Mesothelial cell of epicardium (in vitro differentiated cells): Measurements from ENCODE around the gene GNAT1. TPM values are rescaled to one million over a fixed set of nuclear protein-coding genes. Genes with fewer than 3 reads are reported as not detected.
A peak's percentile ranks its signal among the peaks of the same experiment; 100 is the strongest.

Experiments
- DNase-seq, 2 experiments: peaks; one replicate each; pipeline ENCODE4 v3.0.0; 2021; ENCODE audit warnings: low spot score in 2 of 2; ENCODE audit not compliant: unreplicated experiment in 2 of 2
- H3K27ac Mint-ChIP-seq: 2 replicates; pipeline ENCODE4 v1.8.0; 2021; ENCODE audit warnings: mixed read lengths
- H3K27me3 Mint-ChIP-seq: 2 replicates; pipeline ENCODE4 v1.8.0; 2021; ENCODE audit warnings: low read depth, mixed read lengths
- H3K36me3 Mint-ChIP-seq: 2 replicates; pipeline ENCODE4 v1.8.0; 2021; ENCODE audit warnings: mixed read lengths
- H3K4me1 Mint-ChIP-seq: 2 replicates; pipeline ENCODE4 v1.8.0; 2021; ENCODE audit warnings: mixed read lengths
- H3K4me3 Mint-ChIP-seq: 2 replicates; pipeline ENCODE4 v1.8.0; 2021; ENCODE audit warnings: mild to moderate bottlenecking, moderate library complexity, mixed read lengths
- H3K9me3 Mint-ChIP-seq: 2 replicates; pipeline ENCODE4 v1.8.0; 2021; ENCODE audit warnings: mixed read lengths
- CTCF ChIP-seq: fragments of 200-600 bp; sonication (generic); IDR thresholded peaks from one replicate; pipeline ENCODE4 v1.5.0; 2021; ENCODE audit warnings: antibody characterized with exemption; ENCODE audit not compliant: unreplicated experiment
- microRNA-seq: library from miRNA; unstranded; fragments of <30 nt; microRNA quantifications from one replicate; pipeline ENCODE4 v1.2.0, GENCODE V29; 2021; ENCODE audit warnings: inconsistent platforms, mixed read lengths
- total RNA-seq: library from RNA; stranded (reverse); gene quantifications from 3 replicates; pipeline ENCODE4 v1.2.1, GENCODE V29; 2021

The GNAT1 gene
- total RNA-seq, 1 donor from 2014 or later: 0.98 TPM

DNA sequence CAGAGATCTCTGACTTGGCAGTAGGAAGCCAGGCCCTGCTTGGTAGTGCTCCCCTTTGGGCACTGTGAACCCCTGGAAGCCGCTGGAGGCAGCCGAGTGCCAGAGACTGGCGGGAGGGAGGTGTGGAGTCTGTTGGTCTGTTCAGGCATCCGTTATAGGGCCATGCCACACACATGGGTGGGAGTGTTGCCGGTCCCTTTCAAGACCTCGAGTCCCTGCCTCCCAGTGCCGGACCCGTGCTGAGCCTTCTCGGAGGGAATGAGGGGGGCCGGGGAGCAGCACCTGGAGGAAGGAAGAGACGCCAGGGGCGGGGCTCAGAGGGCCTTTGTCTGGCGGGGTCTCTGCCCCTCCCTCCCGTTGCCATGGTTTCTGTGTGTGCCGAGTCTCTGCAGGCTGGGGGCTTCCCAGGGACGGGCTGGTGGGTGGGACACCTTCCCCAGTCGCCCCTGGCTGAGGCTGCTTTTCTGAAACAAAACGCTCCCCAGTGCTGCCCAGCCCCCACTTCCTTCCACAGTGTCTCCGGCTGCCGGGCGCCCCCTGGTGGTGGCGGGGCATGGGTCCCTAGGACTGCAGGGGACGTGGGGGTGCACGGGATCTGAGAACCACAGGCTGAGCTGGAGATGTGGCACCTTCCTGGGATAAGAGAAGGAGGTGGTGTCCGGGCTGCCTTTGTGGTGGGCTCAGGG lies 54.6 kb downstream of the GNAT1 start:
- Mint-ChIP-seq H3K4me1 (peaks cover 32% of the 10 kb centered on the region), H3K4me3 (peak overlapping the region; percentile 67), H3K9me3 (no peaks in the 10 kb centered on the region), H3K36me3 (peaks cover 2% of the 10 kb centered on the region), H3K27ac (peak overlapping the region; percentile 92), H3K27me3 (no peaks in the 10 kb centered on the region)
- peak; percentile 95 to 98 for DNase-seq
- TF ChIP-seq CTCF: peak; percentile 99

DNA sequence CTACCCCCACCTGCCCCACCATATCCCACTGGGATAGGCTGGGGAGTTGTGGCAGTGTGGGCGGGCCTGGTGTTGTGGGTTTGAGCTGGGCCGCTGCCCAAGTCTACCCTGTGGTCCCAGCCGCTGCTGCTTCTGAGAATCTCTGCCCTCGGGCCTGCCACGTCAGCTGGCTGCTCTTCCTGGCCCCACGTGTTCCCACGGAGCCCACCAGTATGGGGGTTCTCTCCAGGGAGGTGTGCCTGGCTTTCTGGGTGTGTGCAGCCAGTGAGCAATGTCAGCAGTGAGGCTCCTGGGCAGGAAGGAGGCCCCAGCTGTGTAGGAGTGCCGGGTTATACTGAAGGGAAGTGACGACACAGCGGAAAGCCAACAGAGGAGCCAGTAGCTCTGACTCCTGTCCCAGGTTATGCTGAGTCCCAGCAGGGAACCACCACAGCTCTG lies 55.1 kb downstream of the GNAT1 start:
- Mint-ChIP-seq H3K27ac (peak overlapping the region; percentile 92), H3K9me3 (no peaks in the 10 kb centered on the region), H3K36me3 (peaks cover 2% of the 10 kb centered on the region), H3K4me1 (peaks cover 26% of the 10 kb centered on the region), H3K4me3 (peak overlapping the region; percentile 67), H3K27me3 (no peaks in the 10 kb centered on the region)
- no peak for DNase-seq
- peak; percentile 55 for TF ChIP-seq CTCF

Small RNA genes within 50 kb of the gene (microRNA-seq; reads per million reads assigned to microRNA genes)
- gene MIR566 (not detected), gene MIR5787 (not detected)

Other genes starting within 250 kb of the GNAT1 start
- gene RBM5, start 102.7 kb upstream of the GNAT1 start, total RNA-seq: 301 to 332 TPM (median 322 TPM) in 3 replicates
- 94.5 to 101 TPM (median 99.1 TPM) in 3 replicates for gene SEMA3F, start 36.3 kb upstream of the GNAT1 start, total RNA-seq
- gene SLC38A3, start 13.7 kb downstream of the GNAT1 start, total RNA-seq: 0.84 to 2.5 TPM (median 1.8 TPM) in 3 replicates
- 155 to 159 TPM (median 156 TPM) in 3 replicates for gene GNAI2, start 44.6 kb downstream of the GNAT1 start, total RNA-seq
- 166 to 179 TPM (median 177 TPM) in 3 replicates for gene SEMA3B, start 77.5 kb downstream of the GNAT1 start, total RNA-seq
- gene LSMEM2, start 87.5 kb downstream of the GNAT1 start, total RNA-seq: 0.38 to 0.51 TPM (median 0.50 TPM) in 3 replicates
- gene IFRD2, start 100.8 kb downstream of the GNAT1 start, total RNA-seq: 40.2 to 47.3 TPM (median 46.9 TPM) in 3 replicates
- gene HYAL3, start 107.8 kb downstream of the GNAT1 start, total RNA-seq: 2.9 to 3.0 TPM (median 2.9 TPM) in 3 replicates
- 14.5 to 17.3 TPM (median 15.4 TPM) in 3 replicates for gene NAA80, start 107.8 kb downstream of the GNAT1 start, total RNA-seq
- 2.4 to 3.5 TPM (median 2.7 TPM) in 3 replicates for gene HYAL1, start 112.0 kb downstream of the GNAT1 start, total RNA-seq
- 71.5 to 76.3 TPM (median 75.1 TPM) in 3 replicates for gene HYAL2, start 131.1 kb downstream of the GNAT1 start, total RNA-seq
- 19.8 to 23.3 TPM (median 20.3 TPM) in 3 replicates for gene TUSC2, start 136.6 kb downstream of the GNAT1 start, total RNA-seq
- 13.7 to 15.4 TPM (median 14.3 TPM) in 3 replicates for gene RASSF1, start 149.2 kb downstream of the GNAT1 start, total RNA-seq
- gene ZMYND10, start 154.1 kb downstream of the GNAT1 start, total RNA-seq: 0.54 to 1.00 TPM (median 0.83 TPM) in 3 replicates
- 19.9 to 23.4 TPM (median 23.3 TPM) in 3 replicates for gene NPRL2, start 159.2 kb downstream of the GNAT1 start, total RNA-seq
- gene CYB561D2, start 159.3 kb downstream of the GNAT1 start, total RNA-seq: 12.9 to 13.6 TPM (median 13.1 TPM) in 3 replicates
- gene TMEM115, start 167.9 kb downstream of the GNAT1 start, total RNA-seq: 38.6 to 41.3 TPM (median 40.3 TPM) in 3 replicates